ENCODE results near the gene MMP17.

The MMP17 gene

DNA sequence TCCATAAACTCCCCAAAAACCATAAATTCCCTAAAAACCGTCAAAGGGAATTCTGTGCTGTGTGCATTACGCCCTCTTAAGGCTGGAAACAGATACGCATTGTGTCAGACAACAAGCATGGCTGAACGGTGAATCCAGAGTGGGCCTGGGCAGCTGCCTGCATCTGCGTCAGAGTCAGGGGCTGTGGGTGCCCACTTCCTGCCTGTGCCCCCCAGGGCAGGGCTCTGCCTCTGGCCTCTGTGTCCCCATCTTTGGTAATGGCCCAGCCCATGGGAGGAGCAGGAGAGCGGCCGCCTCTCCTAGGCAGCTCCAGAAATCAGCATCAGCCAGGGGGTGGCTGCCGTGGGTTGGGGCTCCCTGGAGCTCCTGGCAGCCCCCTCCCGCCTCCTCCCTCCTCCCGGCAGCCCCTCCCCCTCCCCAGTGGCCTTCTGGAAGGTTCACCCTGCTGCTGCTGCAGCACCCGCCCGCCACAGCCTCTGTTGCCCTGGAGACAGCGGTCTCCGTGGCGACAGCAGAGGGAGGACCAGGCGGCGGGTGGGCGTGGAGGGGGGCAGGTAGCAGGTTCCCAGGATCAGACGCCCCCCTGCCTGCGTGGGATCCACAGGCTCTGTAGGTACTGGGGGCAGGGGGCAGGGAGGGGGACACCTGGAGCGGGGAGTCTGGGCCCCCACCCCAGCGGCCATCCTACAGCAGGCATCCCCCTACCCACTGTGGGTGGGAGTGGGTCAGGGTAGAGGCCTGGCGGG lies 5.9 kb downstream of the MMP17 start:
- H3K4me1 ChIP-seq (ENCODE audit: insufficient read depth, low read length, severe bottlenecking) = no peaks in the 10 kb centered on the region
- H3K27me3 ChIP-seq (ENCODE audit: insufficient read depth, low read length) = no peaks in the 10 kb centered on the region
- no peak overlapping the region for H3K4me3 ChIP-seq (ENCODE audit: low read depth, low read length, poor library complexity, severe bottlenecking)
- H3K9me3 ChIP-seq (ENCODE audit: low read length) = no peaks in the 10 kb centered on the region
- H3K36me3 ChIP-seq (ENCODE audit: insufficient read depth, low read length) = no peaks in the 10 kb centered on the region
- no peak overlapping the region for H3K9ac ChIP-seq (ENCODE audit: low read length)
- no peak overlapping the region for H2AFZ ChIP-seq (ENCODE audit: low read length)
- no peak overlapping the region for H3K27ac ChIP-seq (ENCODE audit: low read depth, low read length, poor library complexity, severe bottlenecking)
- no peaks in the 10 kb centered on the region for H4K20me1 ChIP-seq (ENCODE audit: insufficient read depth, low read length)
- H3K9me2 ChIP-seq (ENCODE audit: low read depth, low read length) = no peaks in the 10 kb centered on the region
- H3K79me2 ChIP-seq (ENCODE audit: insufficient read depth, low read length) = no peaks in the 10 kb centered on the region
- TF ChIP-seq EZH2 (IDR thresholded peaks at IDR 0.05; ENCODE audit: borderline replicate concordance, low read length) = no peak
- TF ChIP-seq, protein P1, sequence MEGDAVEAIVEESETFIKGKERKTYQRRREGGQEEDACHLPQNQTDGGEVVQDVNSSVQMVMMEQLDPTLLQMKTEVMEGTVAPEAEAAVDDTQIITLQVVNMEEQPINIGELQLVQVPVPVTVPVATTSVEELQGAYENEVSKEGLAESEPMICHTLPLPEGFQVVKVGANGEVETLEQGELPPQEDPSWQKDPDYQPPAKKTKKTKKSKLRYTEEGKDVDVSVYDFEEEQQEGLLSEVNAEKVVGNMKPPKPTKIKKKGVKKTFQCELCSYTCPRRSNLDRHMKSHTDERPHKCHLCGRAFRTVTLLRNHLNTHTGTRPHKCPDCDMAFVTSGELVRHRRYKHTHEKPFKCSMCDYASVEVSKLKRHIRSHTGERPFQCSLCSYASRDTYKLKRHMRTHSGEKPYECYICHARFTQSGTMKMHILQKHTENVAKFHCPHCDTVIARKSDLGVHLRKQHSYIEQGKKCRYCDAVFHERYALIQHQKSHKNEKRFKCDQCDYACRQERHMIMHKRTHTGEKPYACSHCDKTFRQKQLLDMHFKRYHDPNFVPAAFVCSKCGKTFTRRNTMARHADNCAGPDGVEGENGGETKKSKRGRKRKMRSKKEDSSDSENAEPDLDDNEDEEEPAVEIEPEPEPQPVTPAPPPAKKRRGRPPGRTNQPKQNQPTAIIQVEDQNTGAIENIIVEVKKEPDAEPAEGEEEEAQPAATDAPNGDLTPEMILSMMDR (IDR thresholded peaks at IDR 0.05; ENCODE audit: low read length) = peak; percentile 51; the same call in 1 of the 2 replicates
- H3F3A ChIP-seq (ENCODE audit: insufficient read depth, low read length) = no peaks in the 10 kb centered on the region
- H3K4me2 ChIP-seq (ENCODE audit: low read length) = no peak overlapping the region

DNA sequence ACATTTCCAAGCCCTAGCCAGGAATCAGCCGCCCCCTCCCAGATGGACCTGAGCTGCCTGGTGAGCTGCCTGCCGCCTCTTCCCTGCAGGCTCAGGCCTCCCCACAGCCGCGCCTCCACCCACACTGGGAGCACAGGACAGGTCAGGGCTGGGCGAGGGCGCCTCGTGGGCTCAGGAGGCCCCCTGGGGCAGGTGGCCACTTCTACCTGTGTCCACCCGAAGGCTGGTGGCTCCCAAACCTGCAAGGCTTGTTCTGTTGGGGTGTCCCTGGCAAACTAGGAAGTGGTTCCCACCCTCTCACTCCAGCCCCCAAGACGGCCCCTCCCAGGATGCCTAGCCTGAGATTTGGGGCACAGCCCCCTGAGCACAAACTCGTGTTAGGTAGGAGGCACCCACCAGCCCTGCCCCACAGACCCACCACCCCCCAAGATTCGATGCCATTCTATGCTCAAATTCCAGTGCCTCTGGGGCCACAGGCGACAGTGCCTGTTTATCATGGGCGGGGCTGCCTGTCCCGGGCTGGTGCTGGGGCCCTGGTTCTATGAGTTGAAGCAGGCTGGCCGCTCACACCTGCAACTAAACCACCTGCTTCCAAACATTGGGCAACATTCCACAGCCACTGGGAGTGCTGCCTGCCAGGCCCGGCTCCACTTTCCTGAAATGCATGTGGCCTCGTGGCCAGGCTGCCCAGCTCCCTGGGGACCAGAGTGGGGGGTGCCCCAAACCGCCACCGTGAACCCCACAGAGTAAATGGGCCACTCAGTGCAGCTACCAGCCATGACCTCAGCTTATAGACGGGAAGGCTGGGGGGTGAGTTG lies 6.8 kb downstream of the MMP17 start:
- no peaks in the 10 kb centered on the region for H3K9me3 ChIP-seq (ENCODE audit: low read length)
- H3F3A ChIP-seq (ENCODE audit: insufficient read depth, low read length) = no peaks in the 10 kb centered on the region
- no peaks in the 10 kb centered on the region for H3K79me2 ChIP-seq (ENCODE audit: insufficient read depth, low read length)
- no peak for TF ChIP-seq EZH2 (IDR thresholded peaks at IDR 0.05; ENCODE audit: borderline replicate concordance, low read length)
- TF ChIP-seq, protein P1 (IDR thresholded peaks at IDR 0.05; ENCODE audit: low read length) = no peak
- no peaks in the 10 kb centered on the region for H3K27me3 ChIP-seq (ENCODE audit: insufficient read depth, low read length)
- no peaks in the 10 kb centered on the region for H3K36me3 ChIP-seq (ENCODE audit: insufficient read depth, low read length)
- H3K4me1 ChIP-seq (ENCODE audit: insufficient read depth, low read length, severe bottlenecking) = no peaks in the 10 kb centered on the region
- H3K9me2 ChIP-seq (ENCODE audit: low read depth, low read length) = no peaks in the 10 kb centered on the region
- H3K4me3 ChIP-seq (ENCODE audit: low read depth, low read length, poor library complexity, severe bottlenecking) = no peak overlapping the region
- no peak overlapping the region for H3K9ac ChIP-seq (ENCODE audit: low read length)
- no peak overlapping the region for H3K27ac ChIP-seq (ENCODE audit: low read depth, low read length, poor library complexity, severe bottlenecking)
- no peak overlapping the region for H2AFZ ChIP-seq (ENCODE audit: low read length)
- no peaks in the 10 kb centered on the region for H4K20me1 ChIP-seq (ENCODE audit: insufficient read depth, low read length)
- no peak overlapping the region for H3K4me2 ChIP-seq (ENCODE audit: low read length)

DNA sequence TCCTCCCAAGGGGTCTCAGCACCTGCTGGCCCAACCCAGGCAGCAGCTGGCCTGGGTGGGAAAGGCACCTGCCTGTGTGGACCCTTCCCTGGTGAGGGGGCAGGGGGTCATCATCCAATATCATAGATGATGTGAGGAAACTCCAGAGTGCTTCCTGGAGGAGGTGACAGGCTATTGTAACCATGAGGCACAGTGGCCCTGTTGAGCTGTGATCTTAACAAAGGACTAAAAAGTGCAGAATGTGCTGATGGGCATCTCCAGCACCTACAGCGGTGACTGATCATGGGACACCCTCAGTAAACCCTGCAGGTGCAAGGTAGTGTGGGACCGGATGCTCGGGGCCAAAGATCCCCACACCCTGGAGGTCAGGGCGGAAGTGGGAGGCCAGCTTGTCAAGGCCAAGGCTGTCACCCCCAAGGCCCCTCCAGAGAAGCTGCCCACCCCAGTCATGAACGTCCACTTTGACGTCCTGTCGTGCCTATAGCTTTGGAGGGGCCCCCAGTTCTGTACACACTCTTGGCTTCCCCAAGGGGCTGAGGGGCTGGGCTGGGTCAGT lies 7.5 kb downstream of the MMP17 start:
- Histone ChIP-seq H2AFZ (ENCODE audit: low read length) (no peak overlapping the region), H3F3A (ENCODE audit: insufficient read depth, low read length) (no peaks in the 10 kb centered on the region), H3K27ac (ENCODE audit: low read depth, low read length, poor library complexity, severe bottlenecking) (no peak overlapping the region), H3K4me3 (ENCODE audit: low read depth, low read length, poor library complexity, severe bottlenecking) (no peak overlapping the region), H3K4me1 (ENCODE audit: insufficient read depth, low read length, severe bottlenecking) (no peaks in the 10 kb centered on the region), H3K9me3 (ENCODE audit: low read length) (no peaks in the 10 kb centered on the region), H3K9me2 (ENCODE audit: low read depth, low read length) (no peaks in the 10 kb centered on the region), H3K36me3 (ENCODE audit: insufficient read depth, low read length) (no peaks in the 10 kb centered on the region), H3K4me2 (ENCODE audit: low read length) (no peak overlapping the region), H3K9ac (ENCODE audit: low read length) (no peak overlapping the region), H3K27me3 (ENCODE audit: insufficient read depth, low read length) (no peaks in the 10 kb centered on the region), H3K79me2 (ENCODE audit: insufficient read depth, low read length) (no peaks in the 10 kb centered on the region), H4K20me1 (ENCODE audit: insufficient read depth, low read length) (no peaks in the 10 kb centered on the region)
- TF ChIP-seq, protein P1 (IDR thresholded peaks at IDR 0.05; ENCODE audit: low read length) = no peak
- TF ChIP-seq EZH2 (IDR thresholded peaks at IDR 0.05; ENCODE audit: borderline replicate concordance, low read length) = no peak

All from OCI-LY1 (cell line).